ENCODE measurements around the gene AANAT. TPM values are rescaled to one million over a fixed set of nuclear protein-coding genes. Genes with fewer than 3 reads are reported as not detected.

The AANAT gene
- total and polyA plus RNA-seq, 5 experiments from 2014 or later = not detected

DNA sequence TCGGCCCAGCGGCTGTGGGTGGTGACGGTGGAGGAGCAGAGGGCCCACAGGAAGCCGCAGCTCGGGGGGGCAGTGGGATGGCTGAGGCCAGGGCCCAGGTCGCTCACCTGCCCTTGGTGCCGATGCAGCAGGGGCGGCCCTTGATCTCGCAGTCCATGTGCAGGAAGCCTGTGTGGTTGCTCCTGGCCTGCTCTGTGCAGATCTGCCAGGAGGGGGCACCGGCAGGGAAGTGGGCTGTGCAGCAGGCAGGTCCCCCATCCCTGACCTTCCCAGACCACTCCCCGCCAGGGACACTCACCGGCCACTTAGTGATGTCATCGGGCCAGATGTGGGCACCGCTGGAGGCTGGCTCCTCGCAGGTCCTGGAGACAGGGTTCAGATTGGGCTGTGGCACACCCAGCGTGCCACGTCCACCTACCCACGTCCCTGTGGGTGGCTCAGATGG is 6.2 kb downstream of the AANAT start:
- Mint-ChIP-seq H3K36me3 (peaks cover 0 to 20% (median 10%) of the 10 kb centered on the region in 3 donors), H3K4me3 (no peak overlapping the region), H3K27me3 (no peaks in the 10 kb centered on the region), H3K27ac (peak overlapping the region in 2 of 10 donors; percentile 24 to 63), H3K4me1 (peaks cover 0 to 4% (median 1%) of the 10 kb centered on the region in 4 donors), H3K9me3 (no peaks in the 10 kb centered on the region)
- no peak for DNase-seq
- POLR2A ChIA-PET = interaction anchor here (0.9 kb wide), 1 partner anchor 10 kb away, joined by 3 read pairs; no protein-coding TSS in a partner anchor
- ATAC-seq = peak; percentile 32 to 53

DNA sequence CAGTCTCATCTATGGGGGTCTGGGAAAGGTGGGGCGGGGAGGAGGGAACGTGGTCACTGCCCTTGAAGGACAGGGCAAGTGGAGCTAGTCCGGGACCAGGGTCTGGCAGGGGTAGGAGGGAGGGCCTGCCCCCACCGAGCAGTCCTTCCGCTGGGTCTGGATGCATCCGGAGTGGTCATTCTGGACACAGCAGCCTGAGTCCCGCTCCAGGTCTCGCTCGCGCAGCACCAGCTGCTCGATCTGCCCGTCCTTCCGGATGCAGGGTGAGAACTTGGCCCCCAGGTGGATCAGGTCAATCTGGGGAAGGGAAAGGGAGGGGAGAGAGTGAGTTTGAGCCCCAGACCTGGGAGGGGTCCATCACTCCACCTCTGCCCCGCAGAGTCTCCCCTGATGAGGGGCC is 6.8 kb downstream of the AANAT start:
- no peak for ATAC-seq
- Mint-ChIP-seq H3K27ac (no peak overlapping the region), H3K36me3 (peaks cover 0 to 20% (median 10%) of the 10 kb centered on the region in 3 donors)

GRCh38 chr17:76474894-76475293 is 7.5 kb downstream of the AANAT start:
- Mint-ChIP-seq H3K4me1 (peaks cover 0 to 4% (median 2%) of the 10 kb centered on the region in 4 donors), H3K27ac (no peak overlapping the region), H3K4me3 (no peak overlapping the region), H3K36me3 (peaks cover 0 to 20% (median 11%) of the 10 kb centered on the region in 3 donors), H3K9me3 (no peaks in the 10 kb centered on the region), H3K27me3 (no peaks in the 10 kb centered on the region)
- POLR2A ChIA-PET = interaction anchor here (0.9 kb wide), 3 partner anchors 8 to 40 kb away, joined by 3 read pairs; partner anchors contain the start of gene RHBDF2
- no peak for DNase-seq
- ATAC-seq = no peak

More for the DNA sequence above, 6.8 kb downstream of the AANAT start:
- Mint-ChIP-seq H3K4me3 (no peak overlapping the region), H3K9me3 (no peaks in the 10 kb centered on the region), H3K4me1 (peaks cover 0 to 4% (median 1%) of the 10 kb centered on the region in 4 donors), H3K27me3 (no peaks in the 10 kb centered on the region)
- no peak for DNase-seq
- POLR2A ChIA-PET = interaction anchor here (0.9 kb wide), 1 partner anchor 28 kb away, joined by 3 read pairs; the partner anchor contains the start of gene RHBDF2

DNA sequence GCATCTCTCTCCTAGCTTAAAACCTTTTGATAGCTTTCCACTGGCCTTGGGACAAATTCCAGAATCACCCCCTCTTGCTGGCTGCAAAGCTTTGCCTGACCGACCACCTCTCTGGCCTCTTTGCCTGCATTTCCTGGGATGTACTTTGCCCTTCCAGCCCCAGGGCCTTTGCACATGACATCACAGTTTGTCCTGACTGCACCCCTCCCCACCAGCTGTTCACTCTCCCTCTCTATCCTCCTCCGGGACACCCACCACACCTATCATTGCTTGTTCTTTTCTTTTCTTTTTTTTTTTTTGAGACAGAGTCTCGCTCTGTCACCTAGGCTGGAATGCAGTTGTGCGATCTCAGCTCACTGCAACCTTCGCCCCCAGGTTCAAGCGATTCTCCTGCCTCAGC is 7.9 kb downstream of the AANAT start:
- DNase-seq (no peak), ATAC-seq (no peak)
- peaks cover under 1 to 4% (median 3%) of the 10 kb centered on the region in 4 donors for H3K4me1 Mint-ChIP-seq
- no peak overlapping the region for H3K27ac Mint-ChIP-seq
- POLR2A ChIA-PET = interaction anchor here (0.9 kb wide), 3 partner anchors 9 to 39 kb away, joined by 3 read pairs; partner anchors contain the start of gene RHBDF2
- H3K4me3 Mint-ChIP-seq = no peak overlapping the region
- H3K36me3 Mint-ChIP-seq = peaks cover 0 to 20% (median 11%) of the 10 kb centered on the region in 3 donors
- H3K9me3 Mint-ChIP-seq = no peaks in the 10 kb centered on the region
- H3K27me3 Mint-ChIP-seq = no peaks in the 10 kb centered on the region

DNA sequence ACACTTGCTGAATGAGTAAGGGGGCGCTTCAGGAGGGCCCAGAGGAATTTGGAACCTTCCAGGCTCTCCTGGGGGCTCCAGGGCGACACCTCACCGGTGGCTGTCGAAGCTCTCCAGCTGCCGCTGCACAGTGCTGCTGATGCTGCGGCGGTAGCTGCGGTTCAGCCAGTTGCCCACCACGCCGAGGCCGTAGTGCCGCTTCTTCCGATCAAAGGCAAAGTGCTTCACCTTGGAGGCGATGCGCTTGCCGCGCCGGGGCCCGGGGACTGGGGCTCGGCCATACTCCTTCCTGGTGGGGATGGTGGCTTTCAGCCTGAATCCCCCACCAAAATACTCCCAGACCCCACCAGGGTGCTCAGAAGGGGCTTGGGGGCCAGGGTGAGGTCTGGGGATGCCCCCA is 9.3 kb downstream of the AANAT start:
- Mint-ChIP-seq H3K4me1 (peaks cover 10 to 15% (median 13%) of the 10 kb centered on the region in 4 donors), H3K4me3 (no peak overlapping the region), H3K36me3 (peaks cover 0 to 11% (median 8%) of the 10 kb centered on the region in 3 donors), H3K27ac (no peak overlapping the region), H3K27me3 (no peaks in the 10 kb centered on the region), H3K9me3 (no peaks in the 10 kb centered on the region)
- ATAC-seq (no peak), DNase-seq (no peak)
- POLR2A ChIA-PET = interaction anchor here (1.0 kb wide), 1 partner anchor 9 kb away, joined by 3 read pairs; the partner anchor contains the start of gene AANAT

- H3K4me3 Mint-ChIP-seq = no peak overlapping the region
- H3K4me1 Mint-ChIP-seq = peaks cover 13 to 22% (median 17%) of the 10 kb centered on the region in 4 donors
- DNase-seq (no peak), ATAC-seq (no peak)
- no peaks in the 10 kb centered on the region for H3K9me3 Mint-ChIP-seq
- no peaks in the 10 kb centered on the region for H3K27me3 Mint-ChIP-seq
- H3K36me3 Mint-ChIP-seq = peaks cover 0 to 10% (median 7%) of the 10 kb centered on the region in 3 donors
- POLR2A ChIA-PET = interaction anchor here (1.0 kb wide), 1 partner anchor 10 kb away, joined by 3 read pairs; the partner anchor contains the start of gene AANAT
- H3K27ac Mint-ChIP-seq = no peak overlapping the region
Observed at GRCh38 chr17:76477576-76477975, 10.2 kb downstream of the AANAT start.

GRCh38 chr17:76478097-76478496 is 10.7 kb downstream of the AANAT start:
- H3K27me3 Mint-ChIP-seq = no peaks in the 10 kb centered on the region
- no peaks in the 10 kb centered on the region for H3K9me3 Mint-ChIP-seq
- DNase-seq = no peak
- peaks cover 13 to 27% (median 17%) of the 10 kb centered on the region in 4 donors for H3K4me1 Mint-ChIP-seq
- POLR2A ChIA-PET = no interaction called here
- no peak overlapping the region for H3K4me3 Mint-ChIP-seq
- peak overlapping the region in 3 of 10 donors; percentile 42 to 81 (median 69) for H3K27ac Mint-ChIP-seq
- peaks cover 0 to 8% (median 7%) of the 10 kb centered on the region in 3 donors for H3K36me3 Mint-ChIP-seq
- ATAC-seq = no peak

- ATAC-seq (no peak), DNase-seq (no peak)
- no peaks in the 10 kb centered on the region for H3K27me3 Mint-ChIP-seq
- H3K4me3 Mint-ChIP-seq = no peak overlapping the region
- peaks cover 0 to 7% (median 5%) of the 10 kb centered on the region in 3 donors for H3K36me3 Mint-ChIP-seq
- POLR2A ChIA-PET = interaction anchor here (0.7 kb wide), 1 partner anchor 12 kb away, joined by 3 read pairs; no protein-coding TSS in a partner anchor
- no peak overlapping the region for H3K27ac Mint-ChIP-seq
- peaks cover 13 to 33% (median 16%) of the 10 kb centered on the region in 4 donors for H3K4me1 Mint-ChIP-seq
- no peaks in the 10 kb centered on the region for H3K9me3 Mint-ChIP-seq
Observed at GRCh38 chr17:76478730-76479514, 11.5 kb downstream of the AANAT start.

DNA sequence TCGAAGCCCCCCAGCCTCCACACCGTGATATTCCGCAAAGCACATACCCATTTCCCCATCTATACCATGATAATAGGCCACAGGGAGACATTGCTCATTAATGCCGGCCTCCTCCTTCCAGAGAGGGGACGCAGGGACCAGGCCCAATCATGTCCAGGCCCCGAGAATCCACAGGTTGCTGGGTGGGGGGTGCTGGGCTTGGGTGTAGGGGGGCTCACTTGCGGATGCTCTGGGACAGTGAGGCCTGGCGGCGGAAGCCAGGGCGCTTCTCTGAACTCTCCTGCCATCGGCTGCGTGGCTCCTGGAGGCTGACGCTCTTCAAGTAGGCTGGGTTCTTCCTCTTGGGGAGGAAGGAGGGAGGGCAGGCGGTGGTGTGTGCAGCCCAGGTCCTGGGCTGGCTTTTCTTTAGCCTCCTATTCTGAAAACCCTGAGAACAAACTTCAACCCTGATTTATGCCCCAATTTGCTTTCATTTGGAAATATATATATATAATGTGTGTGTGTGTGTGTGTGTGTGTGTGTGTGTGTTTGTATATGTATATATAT is 12.2 kb downstream of the AANAT start:
- Mint-ChIP-seq H3K4me1 (peaks cover 16 to 39% (median 17%) of the 10 kb centered on the region in 4 donors), H3K27me3 (no peaks in the 10 kb centered on the region), H3K27ac (no peak overlapping the region), H3K9me3 (peaks cover 0 to 1% (median 0%) of the 10 kb centered on the region in 9 donors), H3K4me3 (peak overlapping the region in 1 of 10 donors; percentile 64), H3K36me3 (peaks cover 0 to 7% (median 6%) of the 10 kb centered on the region in 3 donors)
- no peak for DNase-seq
- no peak for ATAC-seq
- POLR2A ChIA-PET = interaction anchor here (1.6 kb wide), 1 partner anchor 22 kb away, joined by 3 read pairs; the partner anchor contains the start of gene RHBDF2

DNA sequence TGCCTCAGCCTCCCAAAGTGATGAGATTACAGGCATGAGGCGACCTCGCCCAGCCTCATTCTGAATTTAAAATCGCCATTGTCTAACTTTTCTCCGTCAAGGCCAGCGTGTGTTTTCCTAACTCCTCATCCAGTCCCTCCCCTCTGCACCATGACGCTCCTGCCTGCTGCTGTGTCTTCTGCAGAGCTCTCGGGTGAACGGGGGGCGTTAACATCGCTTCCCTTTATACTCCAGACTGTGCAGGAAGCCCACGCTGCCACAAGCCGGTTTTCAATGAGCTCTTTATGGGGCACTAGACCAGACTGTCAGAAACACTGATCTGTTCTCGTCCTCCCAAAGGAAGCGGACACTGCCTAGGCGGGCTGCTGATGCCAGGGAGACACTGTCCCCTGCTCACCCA is 13.2 kb downstream of the AANAT start:
- Mint-ChIP-seq H3K4me1 (peaks cover 17 to 46% (median 19%) of the 10 kb centered on the region in 4 donors), H3K27me3 (no peaks in the 10 kb centered on the region), H3K4me3 (peak overlapping the region in 8 of 10 donors; percentile 3 to 59 (median 30)), H3K36me3 (peaks cover 0 to 8% (median 3%) of the 10 kb centered on the region in 3 donors), H3K9me3 (peaks cover 0 to 1% (median 0%) of the 10 kb centered on the region in 9 donors), H3K27ac (peak overlapping the region; percentile 17 to 91 (median 70))
- peak in 5 of 10 donors; percentile 27 to 59 (median 44) for DNase-seq
- peak; percentile 77 to 97 for ATAC-seq
- POLR2A ChIA-PET = interaction anchor here (1.1 to 1.7 kb wide), 4 partner anchors 10 to 27 kb away, joined by 3 to 9 read pairs (median 4); partner anchors contain the start of genes RHBDF2 and UBE2O

DNA sequence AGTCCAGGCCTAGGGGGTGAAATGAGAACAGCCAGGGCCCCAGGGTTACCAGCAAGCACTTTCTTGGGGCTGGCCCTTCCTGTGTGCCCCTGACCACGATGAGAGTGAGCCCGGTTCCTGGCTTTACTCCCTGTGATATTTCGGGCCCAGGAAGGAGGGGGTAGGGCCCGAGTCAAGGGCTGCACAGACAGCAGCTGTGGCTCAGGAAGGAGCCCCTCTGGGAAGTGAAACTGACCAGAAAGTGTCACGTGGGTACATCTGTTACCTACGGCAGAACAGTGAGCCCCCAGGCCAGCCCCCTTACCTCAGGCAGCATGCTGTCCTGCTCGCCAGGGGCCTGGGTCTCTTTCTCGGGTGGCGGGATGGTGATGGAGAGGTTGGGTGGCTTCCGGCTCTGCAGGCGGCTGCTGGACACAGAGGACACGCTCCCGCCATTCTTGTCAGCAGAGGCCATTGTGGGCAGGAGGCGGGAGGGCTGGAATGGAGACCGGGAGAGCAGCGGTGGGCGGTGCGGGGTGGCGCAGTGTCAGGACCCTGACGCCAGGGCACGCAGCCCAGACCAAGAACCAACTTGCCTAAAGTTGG is 13.8 kb downstream of the AANAT start:
- Mint-ChIP-seq H3K4me1 (peaks cover 19 to 48% (median 22%) of the 10 kb centered on the region in 4 donors), H3K9me3 (peaks cover 0 to 1% (median 0%) of the 10 kb centered on the region in 9 donors), H3K4me3 (peak overlapping the region in 6 of 10 donors; percentile 3 to 60 (median 31)), H3K36me3 (peaks cover 0 to 7% (median 3%) of the 10 kb centered on the region in 3 donors), H3K27me3 (no peaks in the 10 kb centered on the region), H3K27ac (peak overlapping the region in 8 of 10 donors; percentile 17 to 74 (median 64))
- DNase-seq = peak in 1 of 10 donors; percentile 34
- peak; percentile 40 to 49 for ATAC-seq
- POLR2A ChIA-PET = interaction anchor here (0.6 to 1.7 kb wide), 5 partner anchors 9 to 28 kb away, joined by 3 to 9 read pairs (median 4); partner anchors contain the start of genes RHBDF2 and UBE2O

- Mint-ChIP-seq H3K27me3 (no peaks in the 10 kb centered on the region), H3K4me3 (no peak overlapping the region), H3K36me3 (peaks cover 0 to 12% (median 7%) of the 10 kb centered on the region in 3 donors), H3K4me1 (peaks cover 16 to 62% (median 22%) of the 10 kb centered on the region in 4 donors), H3K27ac (peak overlapping the region in 2 of 10 donors; percentile 51 to 71), H3K9me3 (peaks cover 0 to 1% (median 0%) of the 10 kb centered on the region in 9 donors)
- DNase-seq (no peak), ATAC-seq (no peak)
- POLR2A ChIA-PET = no interaction called here
Observed at GRCh38 chr17:76484228-76484725, 16.9 kb downstream of the AANAT start.

All from naive thymus-derived CD8-positive, alpha-beta T cell (primary cell).